Brain pericyte (primary cell): ENCODE data around the gene ADIPOR2.
A peak's percentile ranks its signal among the peaks of the same experiment; 100 is the strongest.

Experiments
- DNase-seq: peaks from one replicate; pipeline ENCODE4 v3.0.0-alpha.2; 2012; ENCODE audit warnings: low read depth, low spot score

Gene ADIPOR2

DNA sequence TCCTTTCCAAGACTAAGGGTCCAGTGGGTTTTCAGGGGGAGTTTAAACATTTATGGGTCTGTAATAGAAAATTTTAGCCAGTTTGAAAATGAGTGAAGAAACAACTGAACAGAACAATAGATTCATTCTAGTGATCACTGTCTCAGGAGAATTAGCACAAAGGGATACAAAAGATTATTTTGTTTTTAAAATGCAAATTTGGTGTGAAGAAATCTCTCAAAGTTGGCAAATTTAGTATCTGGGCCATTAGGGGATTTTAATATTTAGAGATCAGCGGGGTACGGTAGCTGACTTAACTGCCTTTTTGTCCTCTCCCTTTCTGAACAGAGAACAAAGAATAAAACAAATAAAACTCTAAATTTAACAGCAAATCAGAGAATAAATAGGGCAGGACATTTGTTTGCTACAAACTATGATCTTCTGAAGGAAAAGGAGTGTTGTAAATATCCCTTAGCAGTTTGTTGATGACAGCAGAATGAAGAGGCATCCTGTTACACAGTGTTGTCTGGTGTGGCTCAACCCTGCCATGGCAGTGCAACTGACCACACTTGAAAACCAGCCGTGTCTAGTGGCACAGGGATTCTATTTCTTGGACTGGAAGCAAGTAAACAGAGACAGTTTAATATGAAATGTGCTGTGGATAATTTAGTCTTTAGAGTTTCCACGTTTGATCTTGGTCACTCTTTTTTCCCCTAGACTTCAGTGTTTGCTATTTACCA lies 83.2 kb downstream of the ADIPOR2 start:
- no peak for DNase-seq

DNA sequence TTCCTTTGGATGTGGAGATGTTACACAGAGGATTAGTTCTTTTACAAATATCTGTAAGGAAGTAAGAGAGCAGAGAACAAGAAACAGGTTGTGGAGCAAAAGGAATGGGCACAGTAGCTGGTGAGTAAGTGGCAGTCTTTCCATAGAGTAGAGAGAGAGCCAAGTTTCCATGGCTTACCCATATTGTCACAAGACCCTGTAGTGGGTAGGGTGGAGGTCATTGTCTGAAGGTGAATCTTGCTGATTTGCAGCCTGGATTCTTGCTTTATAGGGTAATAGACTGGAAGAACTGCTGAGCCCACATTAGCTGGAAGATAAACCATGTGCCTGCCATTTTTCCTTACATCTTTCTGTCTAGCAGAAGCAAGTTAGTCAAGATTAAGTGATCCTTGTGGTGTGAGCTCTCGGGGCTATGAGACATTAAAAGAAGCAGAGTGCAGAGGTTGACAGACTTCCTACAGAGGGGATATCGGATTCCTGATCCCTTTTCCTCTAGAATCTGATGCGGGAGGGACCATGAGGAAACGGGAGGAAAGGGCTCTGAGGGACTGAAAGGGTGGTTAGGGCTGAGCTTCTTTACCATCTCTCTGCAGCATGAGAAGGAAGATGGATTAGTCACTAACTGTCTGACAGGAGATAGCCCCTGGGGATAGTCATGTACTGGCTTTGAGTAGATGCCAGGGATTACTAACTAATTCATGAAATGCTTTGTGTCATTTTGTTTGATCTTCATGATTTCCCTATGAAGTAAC lies 85.5 kb downstream of the ADIPOR2 start:
- DNase-seq: no peak

DNA sequence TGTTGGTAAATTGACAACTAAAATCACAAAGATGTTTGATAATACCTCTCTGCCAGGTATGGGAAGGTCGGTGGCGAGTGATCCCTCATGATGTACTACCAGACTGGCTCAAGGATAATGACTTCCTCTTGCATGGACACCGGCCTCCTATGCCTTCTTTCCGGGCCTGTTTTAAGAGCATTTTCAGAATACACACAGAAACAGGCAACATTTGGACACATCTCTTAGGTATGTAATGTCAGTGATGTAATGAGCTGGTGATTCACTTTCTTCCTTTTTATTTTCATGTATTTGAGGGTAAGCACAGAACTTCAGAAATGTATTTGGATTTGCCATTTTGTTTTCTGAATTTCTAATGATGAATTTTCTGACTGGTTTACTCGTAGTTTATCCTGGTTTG lies 86.9 kb downstream of the ADIPOR2 start:
- DNase-seq: no peak

DNA sequence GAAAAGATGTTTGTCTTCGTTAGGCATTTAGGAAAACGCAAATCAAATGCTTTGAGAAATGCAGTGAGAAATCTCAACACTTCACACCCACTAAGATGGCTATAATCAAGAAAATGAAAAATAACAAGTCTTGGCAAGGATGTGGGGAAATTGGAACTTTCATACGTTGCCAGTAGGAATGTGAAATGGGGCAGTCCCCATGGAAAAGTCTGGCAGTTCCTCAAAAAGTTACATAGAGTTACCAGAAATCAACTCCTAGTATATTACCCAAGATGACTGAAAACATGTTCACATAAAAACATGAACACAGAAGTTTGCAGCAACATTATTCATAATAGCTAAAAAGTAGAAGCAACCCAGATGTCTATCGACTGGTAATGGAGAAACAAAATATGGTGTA lies 88.0 kb downstream of the ADIPOR2 start:
- DNase-seq: no peak

DNA sequence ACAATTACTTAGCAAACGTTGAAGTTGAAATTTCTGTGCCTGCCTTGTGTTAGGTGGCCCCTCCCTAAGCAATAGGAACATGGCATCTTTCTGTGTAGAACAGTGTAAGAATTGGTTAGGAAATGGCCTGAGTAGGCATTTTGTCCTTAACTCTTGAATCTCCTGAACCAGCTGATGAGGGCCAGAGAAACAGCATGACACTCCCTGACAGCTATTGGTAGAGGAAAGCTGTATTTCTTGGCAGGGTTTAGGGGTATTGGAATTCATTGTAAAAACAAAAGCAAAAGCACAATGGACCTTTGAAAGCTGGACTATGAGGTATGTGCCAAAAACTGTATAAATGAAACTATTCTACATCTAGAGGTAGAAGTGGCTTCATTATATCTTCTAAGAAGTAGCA lies 88.9 kb downstream of the ADIPOR2 start:
- DNase-seq: peak; percentile 71

DNA sequence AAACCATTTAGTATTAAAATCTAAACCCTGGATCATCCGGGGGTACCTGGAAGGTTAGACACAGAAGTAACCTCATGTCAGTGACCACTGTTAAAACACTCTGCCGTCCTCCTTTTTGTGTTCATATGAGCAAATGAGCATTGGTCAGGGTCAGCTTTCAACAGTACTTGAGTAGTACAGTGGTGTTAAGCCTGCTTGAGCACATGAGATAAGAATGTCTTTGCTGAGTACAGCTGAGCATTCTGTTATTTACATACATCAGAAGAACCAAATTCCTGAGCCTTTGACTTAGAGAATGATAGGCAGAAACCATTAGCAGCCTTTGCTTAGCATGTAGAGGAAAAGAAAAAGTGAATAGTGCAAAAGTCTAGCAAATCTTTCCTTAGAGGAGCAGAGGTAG lies 90.9 kb downstream of the ADIPOR2 start:
- no peak for DNase-seq

DNA sequence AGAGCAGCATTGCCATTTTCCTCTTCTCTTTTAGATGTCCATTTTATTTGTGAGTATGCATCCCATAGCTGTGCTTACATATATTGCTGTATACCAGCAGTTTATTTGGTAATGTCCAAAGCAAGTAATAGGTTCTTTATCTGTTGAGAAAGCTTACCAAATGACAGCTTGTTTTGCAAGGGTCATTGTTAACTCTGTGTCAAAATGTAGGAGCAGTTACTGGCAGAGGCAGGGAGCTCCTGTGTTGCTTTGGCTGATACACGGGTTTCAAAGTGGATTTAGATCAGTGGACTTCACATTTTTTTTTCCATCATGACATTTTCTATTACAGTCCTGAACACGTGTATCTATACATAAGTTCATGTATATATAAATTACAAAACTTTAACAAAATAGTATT lies 91.3 kb downstream of the ADIPOR2 start:
- no peak for DNase-seq

DNA sequence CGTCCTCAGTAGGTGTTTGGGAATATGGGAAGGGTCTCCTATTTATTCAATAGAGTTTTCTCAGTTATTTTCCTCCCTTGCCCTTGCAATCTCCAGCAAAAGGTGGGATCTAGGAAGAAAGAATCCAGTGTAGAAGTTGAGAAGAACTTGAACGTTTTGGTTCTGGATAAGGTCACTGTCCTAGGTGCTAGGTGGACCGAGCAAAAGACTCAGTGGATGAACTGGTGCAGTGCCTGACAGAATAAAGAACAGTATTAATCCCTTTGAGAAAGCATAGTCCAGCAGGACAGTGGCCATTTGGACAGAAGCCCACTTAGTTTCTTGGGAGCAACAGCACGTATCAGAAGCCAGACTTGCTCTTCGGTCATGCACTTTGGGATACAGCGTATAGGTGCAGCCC lies 96.8 kb downstream of the ADIPOR2 start:
- no peak for DNase-seq

DNA sequence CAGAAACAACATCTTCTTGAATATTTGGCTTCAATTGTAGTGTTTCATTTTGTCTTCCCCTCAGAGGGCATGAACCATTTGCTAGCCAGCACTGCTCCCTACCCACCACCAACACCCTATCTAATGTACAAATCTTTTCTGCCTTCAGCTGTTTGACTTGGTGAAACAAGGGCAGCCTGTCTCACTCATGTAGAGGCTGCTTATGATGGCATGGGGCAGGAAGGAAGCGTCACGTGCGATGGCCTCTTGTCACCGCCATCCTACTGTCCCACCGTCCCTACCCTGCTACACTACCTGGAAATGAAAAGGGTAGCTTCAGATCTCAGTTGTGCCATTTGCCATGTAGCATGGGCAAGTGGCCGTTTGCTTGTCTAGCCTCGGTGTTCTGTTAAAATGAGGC lies 99.6 kb downstream of the ADIPOR2 start:
- DNase-seq: no peak

DNA sequence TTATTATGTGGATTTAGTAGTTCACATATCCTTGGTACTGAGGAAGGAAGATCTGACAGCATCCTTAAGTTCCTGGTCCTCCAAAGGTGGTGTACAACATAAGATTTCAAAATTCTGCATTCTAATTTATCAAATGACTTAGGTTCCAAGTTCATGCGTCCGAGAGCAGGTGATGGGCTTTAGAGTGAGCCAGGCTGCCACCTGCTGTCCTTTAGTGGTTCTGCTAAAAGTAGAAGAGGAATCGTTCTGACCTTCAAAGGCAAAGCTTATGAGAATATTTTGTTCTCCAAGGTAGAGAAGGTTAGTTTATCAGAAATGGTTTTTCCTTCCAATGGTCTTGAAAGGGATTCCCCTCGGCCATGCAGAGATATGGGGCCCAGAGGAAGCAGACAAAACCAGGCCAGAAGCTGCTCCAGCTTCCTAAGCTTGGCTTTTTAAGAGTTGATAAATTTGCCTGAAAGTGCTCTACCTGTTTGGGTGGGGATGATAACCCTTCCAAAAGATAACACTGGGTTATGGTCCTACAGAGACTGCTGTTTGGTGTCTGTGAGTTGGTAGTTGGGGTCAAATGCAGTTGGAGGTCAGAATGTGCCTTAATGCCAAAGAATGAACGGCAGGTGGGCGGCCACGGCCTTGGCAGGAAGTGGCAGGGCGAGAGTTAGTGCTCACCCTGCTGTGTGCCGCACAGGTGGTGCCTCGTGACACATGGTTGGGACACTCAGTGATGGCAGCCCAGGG lies 100.4 kb downstream of the ADIPOR2 start:
- no peak for DNase-seq

DNA sequence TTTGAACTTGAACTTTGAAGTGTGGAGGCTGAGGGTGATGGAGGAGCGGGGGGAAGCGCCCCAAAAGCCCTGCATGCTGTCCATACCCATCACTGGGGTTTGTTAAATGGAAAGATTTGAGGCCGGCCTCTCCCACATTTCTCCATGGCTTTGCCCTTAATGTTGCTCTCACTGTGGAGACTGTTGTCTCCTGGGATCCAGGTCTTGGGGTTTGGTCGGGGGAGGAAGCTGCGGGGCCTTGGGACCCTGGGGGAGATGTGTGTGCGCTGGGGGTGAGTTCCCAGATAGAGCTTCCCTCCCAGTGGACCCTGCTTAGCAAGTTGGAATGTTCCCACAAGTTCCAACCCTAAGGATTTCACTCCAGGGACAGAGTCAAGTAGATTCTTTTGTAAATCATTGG lies 101.5 kb downstream of the ADIPOR2 start:
- DNase-seq: no peak

DNA sequence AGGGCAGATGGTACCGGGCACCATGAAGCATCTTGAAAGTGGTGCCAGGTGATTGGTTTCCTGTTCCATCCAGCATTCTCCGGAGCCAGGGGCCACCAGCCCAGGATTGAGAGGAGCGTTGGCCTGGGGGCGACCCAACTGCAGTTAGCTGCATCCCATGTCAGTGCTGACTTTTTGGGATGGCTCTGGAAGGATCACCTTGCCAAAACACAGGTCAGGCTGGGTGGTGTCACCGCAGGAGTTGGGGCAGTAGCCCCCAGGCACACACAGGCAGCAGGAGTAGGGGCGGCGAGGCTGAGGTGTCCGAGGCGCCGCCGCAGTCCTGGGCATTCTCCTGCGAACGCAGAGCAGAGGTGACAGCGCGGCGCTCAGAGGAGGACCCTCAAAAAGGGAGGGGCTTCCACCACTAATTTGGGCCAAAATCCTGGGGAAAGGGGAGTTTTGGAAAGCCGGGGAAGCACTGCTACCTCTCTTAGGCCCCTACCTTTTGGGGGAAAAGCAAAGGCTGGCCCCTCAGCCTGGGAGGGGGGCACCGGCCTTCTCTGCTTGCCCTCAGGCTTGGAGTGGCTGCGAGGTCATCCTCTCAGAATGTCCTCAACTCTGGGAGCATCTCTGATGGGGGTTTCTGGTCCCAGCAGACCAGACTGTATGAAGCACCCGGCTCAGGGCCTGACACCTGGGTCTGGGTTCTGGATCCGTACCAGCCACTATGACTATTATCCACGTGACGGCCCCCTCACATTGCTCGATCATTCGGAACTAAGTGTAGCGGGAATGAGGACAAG lies 102.7 kb downstream of the ADIPOR2 start:
- no peak for DNase-seq

DNA sequence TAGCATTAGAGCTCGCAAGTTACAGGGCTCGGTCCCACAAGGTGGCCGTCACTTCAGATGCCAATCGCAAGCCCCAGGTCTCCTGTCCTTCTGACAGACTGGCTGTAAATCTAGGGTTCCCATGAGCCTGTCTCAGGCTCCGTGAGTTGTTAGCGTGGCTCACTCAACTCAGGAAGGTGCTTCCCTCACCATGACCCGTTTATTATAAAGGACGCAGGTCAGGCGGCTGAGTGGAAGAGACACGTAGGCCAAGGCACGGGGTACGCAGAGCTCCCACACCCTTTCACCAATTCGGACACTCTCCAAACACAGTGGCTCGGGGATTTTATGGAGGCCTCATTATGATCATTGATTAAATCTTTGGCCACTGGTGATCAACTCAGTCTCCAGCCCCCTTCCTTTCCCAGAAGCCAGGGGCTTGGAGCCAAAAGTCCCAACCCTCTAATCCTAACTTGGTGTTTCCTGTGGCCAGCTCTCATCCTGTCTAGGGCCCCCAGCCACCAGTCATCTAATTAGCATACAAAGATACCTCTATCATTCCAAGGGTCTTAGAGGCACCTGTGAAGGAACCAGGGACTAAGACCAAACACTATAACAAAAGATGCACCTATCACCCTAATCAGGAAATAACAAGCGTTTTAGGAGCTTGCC lies 103.7 kb downstream of the ADIPOR2 start:
- no peak for DNase-seq

DNA sequence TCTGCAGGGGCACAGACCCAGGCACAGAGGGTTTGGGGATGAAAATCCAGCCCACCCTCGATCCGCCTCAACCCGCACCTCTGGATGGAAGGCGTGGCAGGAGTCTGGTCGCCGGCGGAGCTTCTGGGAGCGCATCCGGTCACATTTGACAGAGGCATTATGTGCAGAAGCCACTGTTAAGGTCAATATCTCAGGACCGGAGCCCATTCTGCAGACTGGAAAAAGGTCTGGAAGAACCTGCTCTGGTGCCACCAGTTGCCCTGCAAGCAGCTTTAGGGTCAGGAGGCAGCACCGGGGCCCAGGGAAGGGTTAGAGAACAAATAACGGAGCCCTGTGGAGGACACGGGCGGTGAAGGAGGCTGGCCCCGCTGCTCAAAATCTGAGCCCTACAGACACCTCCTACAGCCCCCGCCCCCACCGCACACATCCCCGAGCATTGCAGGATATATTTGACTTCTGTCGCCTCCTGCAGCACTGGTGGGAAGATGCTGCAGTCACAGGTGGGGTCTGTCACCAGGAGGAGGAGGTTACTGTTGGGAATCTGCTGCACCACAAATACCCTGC lies 104.4 kb downstream of the ADIPOR2 start:
- DNase-seq: no peak

DNA sequence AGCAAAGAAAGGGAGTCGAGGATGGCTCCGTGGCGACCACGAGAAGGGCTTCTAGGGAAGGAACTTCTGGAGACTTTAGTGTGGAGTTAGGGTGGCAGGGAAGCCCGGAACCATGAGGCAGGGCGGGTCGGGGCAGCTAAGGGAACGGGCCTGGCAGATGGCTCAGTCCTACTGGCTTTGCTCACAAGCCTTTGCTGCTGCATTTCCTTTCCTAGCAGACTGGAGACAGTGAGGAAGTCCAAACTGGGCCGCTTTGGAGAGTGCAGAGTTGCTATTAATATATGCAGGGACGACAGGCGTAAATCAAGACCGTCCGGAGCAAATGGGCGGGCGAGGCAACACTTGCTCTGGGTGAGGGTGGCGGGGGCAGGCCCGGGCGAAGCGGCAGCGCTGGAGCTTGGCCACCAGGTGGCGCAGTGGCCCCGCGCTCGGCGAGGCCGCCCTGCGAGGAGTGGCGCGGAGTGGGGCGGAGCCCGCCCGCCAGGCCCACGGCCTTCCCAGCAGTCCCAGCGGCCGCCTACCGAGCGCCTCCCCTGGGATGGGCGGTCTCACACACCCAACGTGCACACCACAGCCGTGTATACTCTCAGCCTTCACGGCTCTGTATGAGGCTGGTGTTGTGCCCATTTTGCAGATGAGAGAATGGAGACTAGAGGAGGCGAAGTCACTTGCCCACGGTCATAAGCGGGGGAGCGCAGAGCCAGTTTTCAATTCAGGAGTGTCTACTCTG lies 105.1 kb downstream of the ADIPOR2 start:
- no peak for DNase-seq

DNA sequence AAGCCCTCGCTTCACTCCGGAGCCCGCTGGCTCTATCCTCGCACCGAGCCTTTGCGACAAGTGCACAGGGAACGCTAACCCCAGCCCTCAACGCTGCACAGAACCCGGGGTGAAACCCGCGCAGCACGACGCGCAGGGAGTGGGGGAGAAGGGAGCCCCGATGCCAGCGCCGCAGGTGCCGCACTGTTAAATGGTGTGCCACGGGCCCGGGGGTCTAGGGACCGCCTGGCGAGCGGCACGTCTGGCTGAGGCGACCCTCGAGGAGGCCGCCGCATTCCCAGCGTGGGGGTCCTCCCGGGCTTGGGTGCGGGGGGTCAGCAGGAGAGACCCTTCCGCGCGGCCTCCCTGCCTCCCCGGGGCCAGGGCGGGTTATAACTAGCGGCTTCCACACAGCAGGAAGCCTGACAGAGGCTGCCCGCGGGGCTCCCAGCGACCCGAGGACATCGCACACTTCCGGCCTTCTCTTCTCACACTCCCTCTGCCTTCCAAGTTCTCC lies 105.7 kb downstream of the ADIPOR2 start:
- no peak for DNase-seq

DNA sequence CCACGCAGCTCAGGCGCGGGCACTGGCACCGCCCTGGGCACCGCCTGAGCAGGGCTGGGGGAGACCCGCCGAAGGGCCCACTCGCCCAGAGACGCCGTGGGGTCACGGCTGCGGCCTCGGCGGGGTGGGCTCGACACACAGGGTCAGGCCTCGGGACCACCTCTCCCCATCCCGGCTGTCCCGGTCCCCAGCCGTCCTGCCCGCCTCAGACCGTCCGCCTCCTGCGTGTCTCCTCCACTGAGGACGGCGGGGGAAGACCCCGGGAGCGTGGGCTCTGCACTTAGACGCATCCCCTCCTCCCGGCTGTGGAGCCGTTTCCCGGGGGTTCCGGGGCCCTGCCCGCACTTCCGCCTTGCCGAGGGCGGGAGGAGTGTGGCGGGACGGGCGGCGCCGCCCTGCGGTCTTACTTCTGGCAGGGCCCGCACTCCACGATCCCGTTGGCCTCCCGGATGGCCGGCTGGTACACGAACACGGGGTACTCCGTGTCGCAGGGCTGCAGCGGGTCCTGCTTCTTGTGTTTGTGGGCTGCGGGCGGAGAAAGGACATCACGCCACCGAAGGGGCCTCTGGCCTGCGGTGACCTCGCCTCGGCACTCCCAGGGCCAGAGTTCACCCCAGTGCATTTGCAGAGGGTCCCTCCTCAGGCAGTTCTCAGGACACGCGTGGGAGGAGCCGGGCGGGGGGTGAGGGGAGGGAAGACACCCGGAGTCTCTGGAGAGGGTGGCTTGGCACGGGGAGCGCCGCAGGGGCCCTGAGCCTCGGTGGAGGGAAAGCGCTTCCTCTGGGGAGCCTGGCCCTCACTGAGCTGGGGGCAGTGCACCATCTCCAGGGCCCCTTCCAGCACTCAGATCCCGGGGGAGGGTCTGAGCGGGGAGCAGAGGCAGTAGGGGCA lies 106.4 kb downstream of the ADIPOR2 start:
- no peak for DNase-seq

DNA sequence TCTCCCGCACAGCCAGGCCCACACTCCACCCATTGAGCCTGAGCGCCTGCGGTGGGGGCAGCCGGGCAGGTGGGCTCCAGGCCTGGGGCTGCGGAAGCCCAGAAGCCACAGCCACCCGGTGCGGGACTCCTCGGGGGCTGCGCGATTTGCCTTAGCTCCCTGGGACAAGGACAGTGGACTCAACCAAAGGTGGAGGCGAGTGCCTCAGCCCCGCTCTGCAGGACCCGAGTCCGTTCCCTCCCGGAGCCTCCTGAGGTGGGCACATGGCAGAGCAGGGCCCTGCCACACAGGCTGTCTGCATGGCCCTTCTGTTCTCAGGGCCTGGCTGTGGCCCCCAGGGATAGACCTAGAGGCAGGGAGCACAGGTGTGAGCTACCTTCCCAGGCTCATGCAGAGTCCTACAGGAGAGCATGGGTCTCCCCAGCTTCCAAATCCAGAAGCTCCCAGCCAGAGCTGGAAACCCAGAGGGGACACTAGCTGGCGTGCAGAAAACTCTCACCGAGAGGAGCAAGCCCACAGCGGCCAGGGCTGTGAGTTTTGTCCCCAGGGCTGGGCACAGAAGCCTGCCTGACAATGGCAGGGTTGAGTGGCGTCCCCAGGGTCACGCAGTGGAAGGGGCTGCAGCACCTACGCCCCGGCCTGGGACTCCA lies 107.2 kb downstream of the ADIPOR2 start:
- no peak for DNase-seq

DNA sequence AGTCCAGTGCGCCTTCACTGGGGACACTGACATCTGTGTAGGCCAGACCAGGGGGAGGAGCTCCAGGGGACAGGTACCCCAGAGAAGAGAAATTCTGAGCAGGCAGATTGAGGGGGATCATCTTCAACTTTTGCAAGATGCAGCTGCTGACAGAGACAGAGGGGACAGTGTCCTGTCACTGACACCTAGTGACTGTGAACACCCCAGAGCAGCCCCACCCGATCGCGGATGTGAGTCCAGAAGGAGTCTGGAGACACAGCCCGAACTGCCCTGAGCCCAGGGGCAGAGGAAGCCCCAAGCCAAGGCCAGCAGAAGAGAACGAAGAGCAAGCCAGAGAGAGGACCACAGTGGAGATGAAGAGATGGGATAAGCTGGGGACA lies 107.8 kb downstream of the ADIPOR2 start:
- DNase-seq: no peak
